Gastroesophageal sphincter (tissue), 3 donors: Measurements from ENCODE around the gene GEMIN8.

Experiments used
- EP300 ChIP-seq: sonication (generic); formaldehyde crosslinking; IDR thresholded peaks from one replicate; pipeline ENCODE4 v1.6.1; 2017; ENCODE audit warnings: antibody characterized with exemption, mild to moderate bottlenecking
- POLR2A ChIP-seq, 2 donors: fragments of 450-650 bp; IDR thresholded peaks; one replicate each; pipeline ENCODE4 v1.6.1; 2017; ENCODE audit warnings: antibody characterized with exemption in 2 of 2, mild to moderate bottlenecking in 2 of 2, moderate library complexity in 1 of 2
- POLR2AphosphoS5 ChIP-seq: sonication (generic); formaldehyde crosslinking; IDR thresholded peaks from one replicate; pipeline ENCODE4 v1.6.1; 2017; ENCODE audit warnings: antibody characterized with exemption
- TF ChIP-seq, protein P1 (sequence below), 4 experiments: fragments of 200-600 bp in 2 of 4; fragments of 450-650 bp in 2 of 4; sonication (generic) in 1 of 4; IDR thresholded peaks; one replicate each; pipeline ENCODE4 v1.5.1; 2017 to 2019; ENCODE audit warnings: antibody characterized with exemption in 4 of 4, mild to moderate bottlenecking in 2 of 4, moderate library complexity in 2 of 4

GRCh38 chrX:14015941-14016340 is 13.8 kb downstream of the GEMIN8 start:
- TF ChIP-seq EP300 (no peak), POLR2AphosphoS5 (no peak), POLR2A (IDR thresholded peaks at IDR 0.05) (no peak)
- TF ChIP-seq, protein P1, sequence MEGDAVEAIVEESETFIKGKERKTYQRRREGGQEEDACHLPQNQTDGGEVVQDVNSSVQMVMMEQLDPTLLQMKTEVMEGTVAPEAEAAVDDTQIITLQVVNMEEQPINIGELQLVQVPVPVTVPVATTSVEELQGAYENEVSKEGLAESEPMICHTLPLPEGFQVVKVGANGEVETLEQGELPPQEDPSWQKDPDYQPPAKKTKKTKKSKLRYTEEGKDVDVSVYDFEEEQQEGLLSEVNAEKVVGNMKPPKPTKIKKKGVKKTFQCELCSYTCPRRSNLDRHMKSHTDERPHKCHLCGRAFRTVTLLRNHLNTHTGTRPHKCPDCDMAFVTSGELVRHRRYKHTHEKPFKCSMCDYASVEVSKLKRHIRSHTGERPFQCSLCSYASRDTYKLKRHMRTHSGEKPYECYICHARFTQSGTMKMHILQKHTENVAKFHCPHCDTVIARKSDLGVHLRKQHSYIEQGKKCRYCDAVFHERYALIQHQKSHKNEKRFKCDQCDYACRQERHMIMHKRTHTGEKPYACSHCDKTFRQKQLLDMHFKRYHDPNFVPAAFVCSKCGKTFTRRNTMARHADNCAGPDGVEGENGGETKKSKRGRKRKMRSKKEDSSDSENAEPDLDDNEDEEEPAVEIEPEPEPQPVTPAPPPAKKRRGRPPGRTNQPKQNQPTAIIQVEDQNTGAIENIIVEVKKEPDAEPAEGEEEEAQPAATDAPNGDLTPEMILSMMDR (IDR thresholded peaks at IDR 0.05): no peak
